ENCODE measurements around the gene HBM.

Gene HBM

DNA sequence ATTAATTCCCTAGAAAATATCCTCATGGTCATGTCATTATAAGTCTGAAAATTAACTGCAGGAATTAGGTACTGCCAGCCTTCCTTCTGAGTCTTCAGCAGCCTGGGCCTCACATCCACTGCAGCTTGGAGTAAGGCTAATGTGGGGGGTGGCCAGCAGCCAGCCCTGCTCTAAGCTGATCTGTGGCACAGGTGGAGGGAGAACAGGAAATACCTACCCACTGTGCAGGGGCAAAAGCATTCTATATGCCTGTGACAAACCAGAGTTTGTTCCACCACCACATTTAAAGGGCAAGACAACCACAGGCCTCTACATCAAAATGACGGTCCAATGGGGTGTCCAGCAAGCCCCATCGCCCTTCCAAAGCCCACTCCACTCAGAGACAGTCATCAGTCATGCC is 36.7 kb upstream of the HBM start:
- no peaks in the 10 kb centered on the region for H3K9me3 ChIP-seq (ENCODE audit: control insufficient read depth, insufficient read depth, low read length)
- no peak overlapping the region for H3K9ac ChIP-seq (ENCODE audit: low read depth, low read length)
- H3K27ac ChIP-seq (ENCODE audit: low read depth, low read length): no peak overlapping the region
- H3K36me3 ChIP-seq (ENCODE audit: control insufficient read depth, insufficient read depth, low read length): no peaks in the 10 kb centered on the region
- H3K4me3 ChIP-seq (ENCODE audit: low read depth, low read length): no peak overlapping the region
- H3K27me3 ChIP-seq (ENCODE audit: control insufficient read depth, insufficient read depth, low read length): no peaks in the 10 kb centered on the region
- no peaks in the 10 kb centered on the region for H3K4me1 ChIP-seq (ENCODE audit: control insufficient read depth, insufficient read depth, low read length)

DNA sequence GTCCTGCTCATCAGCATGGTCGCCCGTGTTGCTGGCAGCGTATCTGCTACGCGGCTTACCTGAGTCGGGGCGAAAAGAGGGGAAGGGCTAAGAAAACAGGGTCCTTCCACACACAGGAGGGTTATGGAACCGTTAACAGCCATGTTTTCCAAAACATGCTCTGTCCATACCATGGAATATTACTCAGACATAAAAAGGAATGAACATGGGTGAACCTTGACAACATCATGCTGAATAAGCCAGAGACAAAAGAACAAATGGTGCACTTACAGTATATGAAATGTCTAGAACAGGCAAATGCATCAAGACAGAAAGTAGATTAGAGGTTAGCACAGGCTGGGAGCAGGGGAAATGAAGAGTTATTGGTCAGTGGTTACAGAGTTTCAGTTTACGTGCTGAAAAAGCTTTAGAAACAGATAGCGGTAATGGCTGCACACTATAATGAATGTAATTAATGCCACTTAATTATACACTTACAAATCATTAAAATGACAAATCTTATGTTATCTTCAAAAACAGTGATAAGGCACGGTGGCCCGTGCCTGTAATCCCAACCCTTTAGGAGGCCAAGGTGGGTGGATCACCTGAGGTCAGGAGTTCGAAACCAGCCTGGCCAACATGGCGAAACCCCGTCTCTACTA is 35.1 kb upstream of the HBM start:
- H3K4me1 ChIP-seq (ENCODE audit: control insufficient read depth, insufficient read depth, low read length): no peaks in the 10 kb centered on the region
- no peak overlapping the region for H3K27ac ChIP-seq (ENCODE audit: low read depth, low read length)
- no peaks in the 10 kb centered on the region for H3K36me3 ChIP-seq (ENCODE audit: control insufficient read depth, insufficient read depth, low read length)
- H3K27me3 ChIP-seq (ENCODE audit: control insufficient read depth, insufficient read depth, low read length): no peaks in the 10 kb centered on the region
- no peak overlapping the region for H3K4me3 ChIP-seq (ENCODE audit: low read depth, low read length)
- H3K9me3 ChIP-seq (ENCODE audit: control insufficient read depth, insufficient read depth, low read length): no peaks in the 10 kb centered on the region
- H3K9ac ChIP-seq (ENCODE audit: low read depth, low read length): no peak overlapping the region

DNA sequence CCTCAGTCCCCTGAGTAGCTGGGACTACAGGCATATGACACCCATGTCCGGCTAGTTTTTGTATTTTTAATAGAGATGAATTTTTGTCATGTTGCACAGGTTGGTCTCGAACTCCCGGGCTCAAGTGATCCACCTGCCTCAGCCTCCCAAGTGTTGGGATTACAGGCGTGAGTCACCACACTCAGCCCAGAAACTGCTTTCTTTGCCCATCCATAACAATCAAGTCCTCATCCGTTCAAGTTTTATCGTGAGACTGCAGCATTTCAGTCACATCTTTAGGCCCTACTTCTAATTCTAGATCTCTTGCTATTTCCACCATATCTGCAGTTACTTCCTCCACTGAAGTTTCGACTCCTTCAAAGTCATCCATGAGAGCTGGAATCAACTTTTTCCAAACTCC is 33.7 kb upstream of the HBM start:
- H3K4me3 ChIP-seq (ENCODE audit: low read depth, low read length): no peak overlapping the region
- no peaks in the 10 kb centered on the region for H3K4me1 ChIP-seq (ENCODE audit: control insufficient read depth, insufficient read depth, low read length)
- H3K36me3 ChIP-seq (ENCODE audit: control insufficient read depth, insufficient read depth, low read length): no peaks in the 10 kb centered on the region
- no peak overlapping the region for H3K9ac ChIP-seq (ENCODE audit: low read depth, low read length)
- H3K27ac ChIP-seq (ENCODE audit: low read depth, low read length): no peak overlapping the region
- no peaks in the 10 kb centered on the region for H3K9me3 ChIP-seq (ENCODE audit: control insufficient read depth, insufficient read depth, low read length)
- H3K27me3 ChIP-seq (ENCODE audit: control insufficient read depth, insufficient read depth, low read length): no peaks in the 10 kb centered on the region

DNA sequence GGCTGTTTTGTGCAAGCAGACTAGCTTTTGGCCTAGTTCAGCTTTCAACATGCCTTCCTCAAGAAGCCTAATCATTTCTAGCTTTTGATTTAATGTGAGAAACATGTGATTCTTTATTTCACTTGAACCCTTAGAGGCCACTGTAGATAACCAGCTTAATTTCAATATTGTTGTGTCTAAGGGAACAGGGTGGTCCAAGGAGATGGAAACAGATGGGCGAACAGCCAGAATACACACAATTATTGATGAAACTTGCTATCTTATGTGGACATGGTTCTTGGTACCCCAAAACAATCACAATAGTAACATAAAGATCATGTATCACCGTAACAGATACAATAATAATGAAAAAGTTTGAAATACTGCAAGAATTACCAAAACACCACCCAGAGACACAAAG is 32.1 kb upstream of the HBM start:
- no peaks in the 10 kb centered on the region for H3K9me3 ChIP-seq (ENCODE audit: control insufficient read depth, insufficient read depth, low read length)
- no peak overlapping the region for H3K9ac ChIP-seq (ENCODE audit: low read depth, low read length)
- H3K27me3 ChIP-seq (ENCODE audit: control insufficient read depth, insufficient read depth, low read length): no peaks in the 10 kb centered on the region
- H3K36me3 ChIP-seq (ENCODE audit: control insufficient read depth, insufficient read depth, low read length): no peaks in the 10 kb centered on the region
- no peak overlapping the region for H3K4me3 ChIP-seq (ENCODE audit: low read depth, low read length)
- H3K27ac ChIP-seq (ENCODE audit: low read depth, low read length): no peak overlapping the region
- no peaks in the 10 kb centered on the region for H3K4me1 ChIP-seq (ENCODE audit: control insufficient read depth, insufficient read depth, low read length)

DNA sequence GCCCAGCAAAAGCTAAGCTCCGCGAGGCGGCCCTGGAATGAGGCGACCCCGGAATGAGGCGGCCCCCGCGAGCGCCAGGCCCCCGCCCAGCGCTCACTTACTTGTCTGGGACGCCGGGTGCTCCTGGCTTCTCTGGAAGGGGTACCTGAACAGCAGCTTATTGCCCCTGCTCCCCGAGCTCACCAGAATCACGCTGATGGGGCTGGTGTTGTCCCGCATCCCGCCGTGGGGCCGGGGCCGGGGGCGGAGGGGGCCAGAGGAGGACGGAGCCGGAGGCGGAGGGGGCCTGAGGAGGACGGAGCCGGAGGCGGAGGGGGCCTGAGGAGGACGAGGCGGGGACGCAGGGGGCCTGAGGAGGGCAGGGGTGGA is 27.7 kb upstream of the HBM start:
- no peaks in the 10 kb centered on the region for H3K9me3 ChIP-seq (ENCODE audit: control insufficient read depth, insufficient read depth, low read length)

DNA sequence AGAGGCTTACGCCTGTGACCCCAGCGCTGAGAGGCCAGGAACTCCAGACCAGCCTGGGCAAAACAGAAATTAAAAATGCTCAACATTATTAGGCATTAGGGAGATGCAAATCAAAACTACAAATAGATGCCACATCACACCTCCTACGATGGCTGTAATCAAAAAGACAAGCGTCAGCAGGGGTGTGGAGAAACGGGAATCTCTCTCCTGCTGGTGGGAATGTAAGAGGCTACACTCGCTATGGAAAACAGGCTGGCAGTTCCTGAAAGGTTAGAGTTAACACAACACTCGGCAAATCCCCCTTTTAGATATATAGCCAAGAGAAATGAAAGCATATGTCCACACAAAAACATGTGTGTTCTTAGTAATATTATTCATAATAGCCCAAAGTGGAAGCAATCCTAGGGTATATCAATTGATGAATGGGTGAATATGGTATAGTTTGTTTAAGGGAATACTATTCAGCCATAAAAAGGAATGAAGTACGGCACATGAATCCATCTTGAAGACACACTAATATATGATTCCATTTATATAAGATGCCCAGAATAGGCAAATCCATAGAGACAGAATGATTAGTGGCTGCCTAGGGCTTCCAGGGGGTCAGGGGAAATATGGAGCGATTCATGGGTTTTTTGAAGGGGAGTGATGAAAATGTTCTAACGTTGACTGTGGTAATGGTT is 25.5 kb upstream of the HBM start:
- Histone ChIP-seq H3K4me3 (ENCODE audit: low read depth, low read length) (no peak overlapping the region), H3K36me3 (ENCODE audit: control insufficient read depth, insufficient read depth, low read length) (no peaks in the 10 kb centered on the region), H3K27ac (ENCODE audit: low read depth, low read length) (no peak overlapping the region), H3K27me3 (ENCODE audit: control insufficient read depth, insufficient read depth, low read length) (no peaks in the 10 kb centered on the region), H3K9ac (ENCODE audit: low read depth, low read length) (no peak overlapping the region), H3K4me1 (ENCODE audit: control insufficient read depth, insufficient read depth, low read length) (no peaks in the 10 kb centered on the region), H3K9me3 (ENCODE audit: control insufficient read depth, insufficient read depth, low read length) (no peaks in the 10 kb centered on the region)

More for the DNA sequence above, 27.7 kb upstream of the HBM start:
- no peaks in the 10 kb centered on the region for H3K4me1 ChIP-seq (ENCODE audit: control insufficient read depth, insufficient read depth, low read length)
- peak overlapping the region; percentile 74 for H3K9ac ChIP-seq (ENCODE audit: low read depth, low read length)
- peak overlapping the region; percentile 82 for H3K27ac ChIP-seq (ENCODE audit: low read depth, low read length)
- H3K4me3 ChIP-seq (ENCODE audit: low read depth, low read length): peak overlapping the region; percentile 83
- no peaks in the 10 kb centered on the region for H3K36me3 ChIP-seq (ENCODE audit: control insufficient read depth, insufficient read depth, low read length)
- H3K27me3 ChIP-seq (ENCODE audit: control insufficient read depth, insufficient read depth, low read length): no peaks in the 10 kb centered on the region

DNA sequence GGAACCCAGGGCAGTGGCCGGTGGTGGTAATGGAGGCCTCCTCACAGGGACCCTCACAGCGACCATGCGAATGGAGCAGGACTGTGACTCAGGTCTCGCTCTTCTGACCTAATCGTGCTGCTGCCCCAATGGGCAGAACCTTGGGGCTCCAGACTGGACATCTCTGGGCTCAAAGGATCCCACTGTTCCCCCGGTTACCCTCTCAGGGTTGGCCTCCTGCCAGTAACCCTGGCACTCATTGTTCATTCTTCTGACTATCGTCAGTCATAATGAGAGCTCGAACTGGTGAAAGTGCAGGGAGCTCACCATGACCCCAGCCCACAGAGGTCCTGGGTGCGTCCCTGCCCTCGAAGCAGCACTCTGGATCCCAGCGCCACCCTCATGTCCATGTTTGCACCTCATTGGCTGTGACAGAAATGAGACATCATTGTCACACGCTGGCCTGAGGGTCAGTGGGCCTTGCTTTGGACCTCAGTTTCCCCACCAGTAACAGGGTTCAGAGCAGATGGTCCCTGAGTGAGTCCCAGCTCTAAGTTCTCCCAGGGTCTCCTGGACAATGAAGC is 23.3 kb upstream of the HBM start:
- Histone ChIP-seq H3K9me3 (ENCODE audit: control insufficient read depth, insufficient read depth, low read length) (no peaks in the 10 kb centered on the region), H3K4me1 (ENCODE audit: control insufficient read depth, insufficient read depth, low read length) (no peaks in the 10 kb centered on the region), H3K36me3 (ENCODE audit: control insufficient read depth, insufficient read depth, low read length) (no peaks in the 10 kb centered on the region), H3K27me3 (ENCODE audit: control insufficient read depth, insufficient read depth, low read length) (no peaks in the 10 kb centered on the region), H3K9ac (ENCODE audit: low read depth, low read length) (no peak overlapping the region), H3K4me3 (ENCODE audit: low read depth, low read length) (no peak overlapping the region), H3K27ac (ENCODE audit: low read depth, low read length) (no peak overlapping the region)

DNA sequence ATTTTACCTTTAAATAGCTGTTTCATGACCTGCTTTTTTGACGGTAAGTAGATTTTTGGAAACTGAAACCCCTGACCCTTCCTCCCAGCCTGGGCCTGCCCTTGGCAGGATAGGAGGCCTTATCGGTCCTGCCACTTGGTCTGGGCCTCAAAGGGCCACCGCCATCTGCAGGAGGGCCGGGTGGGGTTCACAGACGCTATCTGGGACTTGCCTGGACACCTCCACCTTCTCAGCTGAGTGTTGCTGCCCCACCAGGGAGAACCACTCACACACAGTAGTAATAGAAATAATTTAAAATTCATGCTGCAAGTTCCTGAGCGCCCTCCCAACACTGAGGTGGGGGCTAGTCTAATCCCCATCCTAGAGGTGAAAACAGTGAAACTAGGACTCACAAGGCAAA is 22.7 kb upstream of the HBM start:
- no peaks in the 10 kb centered on the region for H3K9me3 ChIP-seq (ENCODE audit: control insufficient read depth, insufficient read depth, low read length)
- H3K36me3 ChIP-seq (ENCODE audit: control insufficient read depth, insufficient read depth, low read length): no peaks in the 10 kb centered on the region
- no peak overlapping the region for H3K9ac ChIP-seq (ENCODE audit: low read depth, low read length)
- H3K4me1 ChIP-seq (ENCODE audit: control insufficient read depth, insufficient read depth, low read length): no peaks in the 10 kb centered on the region
- no peaks in the 10 kb centered on the region for H3K27me3 ChIP-seq (ENCODE audit: control insufficient read depth, insufficient read depth, low read length)
- H3K4me3 ChIP-seq (ENCODE audit: low read depth, low read length): no peak overlapping the region
- H3K27ac ChIP-seq (ENCODE audit: low read depth, low read length): no peak overlapping the region

DNA sequence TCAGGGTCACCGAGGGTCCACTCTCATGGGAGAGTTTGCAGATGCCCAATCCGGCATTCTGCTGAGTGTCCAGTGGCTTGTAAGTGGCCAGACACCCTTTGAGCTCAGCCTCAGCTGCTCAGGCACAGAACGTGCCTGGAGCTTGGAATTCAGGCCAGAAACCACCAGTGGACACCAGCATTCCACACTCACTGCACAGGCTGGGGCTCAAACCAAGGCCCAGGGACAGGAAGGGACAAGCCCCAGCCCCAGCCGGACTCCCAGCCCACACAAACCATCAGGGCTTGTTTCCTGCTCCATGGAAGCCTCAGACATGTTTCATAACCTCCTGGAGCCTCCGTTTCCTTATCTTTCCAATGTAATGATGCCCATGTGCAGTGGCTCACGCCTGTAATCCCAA is 22.3 kb upstream of the HBM start:
- no peak overlapping the region for H3K4me3 ChIP-seq (ENCODE audit: low read depth, low read length)
- H3K9me3 ChIP-seq (ENCODE audit: control insufficient read depth, insufficient read depth, low read length): no peaks in the 10 kb centered on the region
- H3K27ac ChIP-seq (ENCODE audit: low read depth, low read length): no peak overlapping the region
- H3K4me1 ChIP-seq (ENCODE audit: control insufficient read depth, insufficient read depth, low read length): no peaks in the 10 kb centered on the region
- H3K36me3 ChIP-seq (ENCODE audit: control insufficient read depth, insufficient read depth, low read length): no peaks in the 10 kb centered on the region
- H3K9ac ChIP-seq (ENCODE audit: low read depth, low read length): no peak overlapping the region
- no peaks in the 10 kb centered on the region for H3K27me3 ChIP-seq (ENCODE audit: control insufficient read depth, insufficient read depth, low read length)

DNA sequence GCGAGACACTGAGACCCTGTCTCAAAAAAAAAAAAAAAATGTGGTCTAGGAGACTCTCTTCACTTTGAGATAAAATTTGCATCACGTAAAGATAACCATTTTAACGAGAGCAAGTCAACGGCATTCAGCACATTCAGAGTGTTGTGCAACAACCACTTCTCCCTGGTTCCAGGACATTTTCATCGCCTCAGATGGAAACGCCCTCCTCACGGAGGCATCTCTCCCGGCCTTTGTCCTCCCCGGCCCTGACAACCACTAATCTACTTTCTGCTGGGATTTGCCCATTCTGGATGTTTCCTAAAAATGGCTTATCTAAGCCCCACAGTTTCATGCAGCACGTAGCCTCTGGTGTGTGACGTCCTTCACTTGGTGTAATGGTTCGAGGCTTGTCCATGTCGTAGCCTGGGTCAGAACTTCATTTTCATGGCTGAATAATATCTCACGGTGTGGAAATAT is 21.0 kb upstream of the HBM start:
- H3K9me3 ChIP-seq (ENCODE audit: control insufficient read depth, insufficient read depth, low read length): no peaks in the 10 kb centered on the region
- H3K4me1 ChIP-seq (ENCODE audit: control insufficient read depth, insufficient read depth, low read length): no peaks in the 10 kb centered on the region
- H3K27me3 ChIP-seq (ENCODE audit: control insufficient read depth, insufficient read depth, low read length): 0 out of 2 replicates have a peak, but pooled peaks cover 7% of the 10 kb centered on the region
- H3K9ac ChIP-seq (ENCODE audit: low read depth, low read length): no peak overlapping the region
- H3K27ac ChIP-seq (ENCODE audit: low read depth, low read length): no peak overlapping the region
- no peaks in the 10 kb centered on the region for H3K36me3 ChIP-seq (ENCODE audit: control insufficient read depth, insufficient read depth, low read length)
- H3K4me3 ChIP-seq (ENCODE audit: low read depth, low read length): no peak overlapping the region

DNA sequence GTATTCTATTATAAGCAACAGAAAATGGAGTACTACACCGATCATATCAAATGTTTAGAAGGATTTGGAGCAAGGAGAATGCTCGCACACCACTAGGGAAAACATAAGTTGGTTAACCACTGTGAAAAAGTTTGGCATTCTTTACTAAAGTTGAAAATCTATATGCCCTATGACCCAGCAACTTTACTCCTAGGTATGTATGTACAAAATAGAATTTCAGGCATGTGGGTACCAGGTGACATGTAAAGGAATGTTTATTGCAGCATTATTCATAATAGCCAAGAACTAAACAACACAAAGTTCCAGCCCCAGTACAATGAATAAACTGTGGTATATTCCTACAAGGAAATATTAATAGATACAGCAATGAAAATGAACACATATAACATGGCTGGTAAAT is 19.1 kb upstream of the HBM start:
- no peaks in the 10 kb centered on the region for H3K4me1 ChIP-seq (ENCODE audit: control insufficient read depth, insufficient read depth, low read length)
- no peak overlapping the region for H3K4me3 ChIP-seq (ENCODE audit: low read depth, low read length)
- H3K27me3 ChIP-seq (ENCODE audit: control insufficient read depth, insufficient read depth, low read length): 0 out of 2 replicates have a peak, but pooled peaks cover 7% of the 10 kb centered on the region
- no peak overlapping the region for H3K9ac ChIP-seq (ENCODE audit: low read depth, low read length)
- no peaks in the 10 kb centered on the region for H3K36me3 ChIP-seq (ENCODE audit: control insufficient read depth, insufficient read depth, low read length)
- H3K9me3 ChIP-seq (ENCODE audit: control insufficient read depth, insufficient read depth, low read length): no peaks in the 10 kb centered on the region
- H3K27ac ChIP-seq (ENCODE audit: low read depth, low read length): no peak overlapping the region
